CD4-positive, CD25-positive, alpha-beta regulatory T cell (primary cell): Measurements from ENCODE around the gene GFOD1. TPM values are rescaled to one million over a fixed set of nuclear protein-coding genes. Genes with fewer than 3 reads are reported as not detected.

Source experiments
- ATAC-seq, 2 donors: fragments of 150-1000 bp; cut with Tn5 transposase; one replicate each; pipeline ENCODE4 v1.10.0; 2021; ENCODE audit warnings: low read depth in 2 of 2, moderate number of reproducible peaks in 2 of 2, moderate library complexity in 1 of 2
- DNase-seq, 3 donors: peaks; one replicate each; pipeline versions ENCODE4 v3.0.0 to v3.0.0-alpha.2; 2012 to 2022; ENCODE audit warnings: mixed read lengths in 1 of 3
- H3K27ac ChIP-seq: one replicate; pipeline ENCODE4 v1.7.0; 2013; ENCODE audit warnings: mild to moderate bottlenecking, low read length; ENCODE audit not compliant: insufficient read depth, poor library complexity, severe bottlenecking
- H3K27me3 ChIP-seq: one replicate; pipeline ENCODE4 v1.7.0; 2013; ENCODE audit warnings: low read length; ENCODE audit not compliant: control insufficient read depth, insufficient read depth
- H3K36me3 ChIP-seq: one replicate; pipeline ENCODE4 v1.7.0; 2013; ENCODE audit warnings: mild to moderate bottlenecking, low read length, moderate library complexity; ENCODE audit not compliant: control insufficient read depth, insufficient read depth
- H3K4me1 ChIP-seq: 2 replicates; pipeline ENCODE4 v1.7.0; 2013; ENCODE audit warnings: mild to moderate bottlenecking, low read length; ENCODE audit not compliant: insufficient read depth, control insufficient read depth, poor library complexity, severe bottlenecking
- H3K4me3 ChIP-seq: one replicate; pipeline ENCODE4 v1.7.0; 2013; ENCODE audit warnings: low read depth, mild to moderate bottlenecking, low read length, moderate library complexity
- H3K9me3 ChIP-seq, 2 experiments: 1 replicate in 1 of 2; 2 replicates in 1 of 2; pipeline ENCODE4 v1.7.0; 2013; ENCODE audit warnings: low read length in 2 of 2, mild to moderate bottlenecking in 1 of 2, moderate library complexity in 1 of 2; ENCODE audit not compliant: control insufficient read depth in 2 of 2
- H3K27ac Mint-ChIP-seq, 3 donors: one replicate each; pipeline ENCODE4 v1.8.0; 2020 to 2022; ENCODE audit warnings: mild to moderate bottlenecking in 3 of 3, mixed read lengths in 3 of 3, moderate library complexity in 2 of 3
- H3K27me3 Mint-ChIP-seq: one replicate; pipeline ENCODE4 v1.8.0; 2022; ENCODE audit warnings: mild to moderate bottlenecking, mixed read lengths
- H3K36me3 Mint-ChIP-seq: one replicate; pipeline ENCODE4 v1.8.0; 2020; ENCODE audit warnings: mixed read lengths
- H3K4me1 Mint-ChIP-seq, 4 donors: one replicate each; pipeline ENCODE4 v1.8.0; 2020 to 2022; ENCODE audit warnings: mixed read lengths in 4 of 4, mild to moderate bottlenecking in 1 of 4
- H3K4me3 Mint-ChIP-seq, 4 donors: one replicate each; pipeline ENCODE4 v1.8.0; 2020 to 2022; ENCODE audit warnings: mild to moderate bottlenecking in 4 of 4, mixed read lengths in 4 of 4, moderate library complexity in 3 of 4
- H3K9me3 Mint-ChIP-seq, 7 donors: one replicate each; pipeline ENCODE4 v1.8.0; 2020 to 2022; ENCODE audit warnings: mixed read lengths in 7 of 7, mild to moderate bottlenecking in 3 of 7, moderate library complexity in 2 of 7
- polyA plus RNA-seq, 4 donors: library from polyadenylated mRNA; unstranded; fragments of 300-500 nt; fragmentation: Illumina TruSeq; gene quantifications; one replicate each; pipeline ENCODE4 v1.2.3, GENCODE V29; 2021
- total RNA-seq: library from RNA; stranded (reverse); gene quantifications from one replicate; pipeline ENCODE4 v1.2.3, GENCODE V29; 2022

Gene GFOD1
- total and polyA plus RNA-seq, 5 donors from 2014 or later, result 0.06 to 1.8 (median 0.17) TPM

DNA sequence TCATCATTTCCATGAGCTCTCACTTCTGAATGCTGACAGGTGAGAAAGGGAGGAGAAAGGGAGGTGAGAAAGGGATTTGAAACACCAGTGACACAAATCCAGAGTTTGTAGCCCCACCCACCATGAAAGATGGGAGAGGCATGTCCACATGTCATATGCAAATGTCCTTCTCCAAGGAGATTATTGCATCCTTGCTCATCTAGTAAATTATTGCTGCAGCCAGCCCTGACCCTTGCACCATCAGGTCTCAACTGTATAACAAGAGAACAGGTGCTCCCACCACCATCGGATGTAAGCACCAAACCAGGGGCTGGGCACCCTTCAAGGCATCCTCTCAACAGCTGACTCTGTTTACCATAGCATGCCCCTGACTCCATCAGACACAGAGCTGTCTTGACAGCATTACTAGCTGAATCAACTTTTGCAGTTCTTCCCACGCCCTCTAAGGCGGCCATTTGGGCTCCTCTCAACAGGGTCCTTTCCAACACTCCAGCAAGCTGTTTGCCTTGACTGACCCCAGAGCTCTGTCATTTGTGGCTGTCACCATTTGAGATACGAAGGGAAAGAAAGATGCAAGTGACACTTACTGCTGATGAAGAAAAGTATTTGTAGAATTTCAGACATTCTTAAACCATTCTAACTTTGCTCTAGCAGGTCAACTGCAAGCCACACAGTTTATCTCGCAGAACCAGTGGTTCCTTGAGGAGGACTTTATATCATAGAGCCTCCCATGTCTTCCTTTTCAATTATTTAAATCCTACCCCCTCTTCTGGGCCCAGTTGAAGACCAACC, 14.2 kb downstream of the GFOD1 start:
- H3K27ac Mint-ChIP-seq, result no peak overlapping the region
- no peak for ATAC-seq

GRCh38 chr6:13472099-13472498, 15.3 kb downstream of the GFOD1 start:
- Histone ChIP-seq H3K27ac (no peak overlapping the region), H3K4me3 (no peak overlapping the region), H3K27me3 (peaks cover 5% of the 10 kb centered on the region), H3K36me3 (no peaks in the 10 kb centered on the region), H3K9me3 (no peaks in the 10 kb centered on the region), H3K4me1 (no peaks in the 10 kb centered on the region)
- H3K9me3 Mint-ChIP-seq, result peaks cover 0 to 4% (median 0%) of the 10 kb centered on the region in 7 donors
- H3K27me3 Mint-ChIP-seq, result peaks cover 5% of the 10 kb centered on the region
- no peak overlapping the region for H3K4me3 Mint-ChIP-seq
- H3K4me1 Mint-ChIP-seq, result no peaks in the 10 kb centered on the region
- H3K27ac Mint-ChIP-seq, result no peak overlapping the region
- no peak for DNase-seq
- no peaks in the 10 kb centered on the region for H3K36me3 Mint-ChIP-seq
- no peak for ATAC-seq

More for the DNA sequence above, 14.2 kb downstream of the GFOD1 start:
- no peaks in the 10 kb centered on the region for H3K4me1 ChIP-seq
- H3K27ac ChIP-seq, result no peak overlapping the region
- no peaks in the 10 kb centered on the region for H3K36me3 ChIP-seq
- Mint-ChIP-seq H3K27me3 (peaks cover 5% of the 10 kb centered on the region), H3K4me1 (no peaks in the 10 kb centered on the region), H3K36me3 (no peaks in the 10 kb centered on the region), H3K9me3 (peaks cover 0 to 4% (median 0%) of the 10 kb centered on the region in 7 donors), H3K4me3 (no peak overlapping the region)
- no peaks in the 10 kb centered on the region for H3K9me3 ChIP-seq
- peaks cover 5% of the 10 kb centered on the region for H3K27me3 ChIP-seq
- no peak for DNase-seq
- H3K4me3 ChIP-seq, result no peak overlapping the region

- Mint-ChIP-seq H3K9me3 (peaks cover 0 to 4% (median 0%) of the 10 kb centered on the region in 7 donors), H3K4me3 (no peak overlapping the region), H3K27me3 (peaks cover 6% of the 10 kb centered on the region), H3K4me1 (peaks cover 0 to 2% (median 0%) of the 10 kb centered on the region in 4 donors), H3K27ac (no peak overlapping the region), H3K36me3 (no peaks in the 10 kb centered on the region)
- Histone ChIP-seq H3K27me3 (peaks cover 5% of the 10 kb centered on the region), H3K27ac (no peak overlapping the region), H3K4me3 (no peak overlapping the region), H3K4me1 (no peaks in the 10 kb centered on the region), H3K36me3 (no peaks in the 10 kb centered on the region), H3K9me3 (no peaks in the 10 kb centered on the region)
- DNase-seq (no peak), ATAC-seq (no peak)
Measured at GRCh38 chr6:13471184-13471583, 16.2 kb downstream of the GFOD1 start.

DNA sequence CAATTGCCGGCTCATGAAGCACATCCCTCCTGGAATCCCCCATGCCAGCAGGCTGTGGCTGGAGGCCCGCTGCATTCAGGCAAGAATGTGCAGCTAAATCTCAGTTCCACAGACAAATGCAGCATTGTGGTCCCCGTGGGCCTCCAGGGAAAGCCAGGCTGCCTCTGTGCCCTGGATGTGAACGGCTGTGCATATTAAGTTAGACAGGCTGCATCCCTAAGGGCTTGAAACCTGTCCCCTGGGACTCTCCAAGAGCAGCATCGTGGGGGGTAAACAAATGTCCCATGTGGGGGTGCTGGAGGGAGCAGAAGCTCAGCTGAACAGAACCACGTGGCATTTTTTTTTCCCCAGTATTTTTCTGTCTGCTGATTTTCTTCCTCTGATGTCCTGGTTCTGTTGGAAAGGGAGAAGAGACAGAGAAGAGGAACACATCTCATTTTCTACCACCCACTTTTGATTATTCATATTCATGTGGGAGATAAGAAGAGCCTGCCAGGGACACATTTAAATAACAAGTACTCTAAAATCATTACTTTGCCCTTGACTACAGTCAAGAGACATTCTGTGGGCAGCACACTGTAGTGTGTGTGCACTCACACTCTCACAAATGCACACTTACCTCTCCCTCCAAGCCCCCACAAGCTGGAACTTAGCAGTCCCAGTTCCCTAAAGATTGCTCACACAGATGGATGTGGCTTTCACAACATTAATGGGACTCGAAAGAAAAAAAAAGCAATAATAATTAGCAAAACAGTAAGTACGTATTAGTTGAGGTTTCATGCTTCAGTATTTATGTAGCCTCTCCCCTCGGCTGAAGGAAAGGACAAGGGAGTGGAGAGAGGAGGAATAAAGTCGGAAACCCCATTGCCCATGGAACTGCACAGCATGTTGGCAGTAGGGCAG, 16.9 kb downstream of the GFOD1 start:
- H3K27me3 Mint-ChIP-seq, result peaks cover 10% of the 10 kb centered on the region
- H3K4me3 Mint-ChIP-seq, result no peak overlapping the region
- no peaks in the 10 kb centered on the region for H3K36me3 ChIP-seq
- ATAC-seq (no peak), DNase-seq (no peak)
- H3K4me1 Mint-ChIP-seq, result peaks cover 0 to 5% (median 0%) of the 10 kb centered on the region in 4 donors
- no peaks in the 10 kb centered on the region for H3K9me3 ChIP-seq
- H3K9me3 Mint-ChIP-seq, result peaks cover 0 to 4% (median 0%) of the 10 kb centered on the region in 7 donors
- H3K36me3 Mint-ChIP-seq, result no peaks in the 10 kb centered on the region
- no peak overlapping the region for H3K4me3 ChIP-seq
- peaks cover 5% of the 10 kb centered on the region for H3K27me3 ChIP-seq
- H3K27ac ChIP-seq, result no peak overlapping the region
- no peak overlapping the region for H3K27ac Mint-ChIP-seq
- no peaks in the 10 kb centered on the region for H3K4me1 ChIP-seq

DNA sequence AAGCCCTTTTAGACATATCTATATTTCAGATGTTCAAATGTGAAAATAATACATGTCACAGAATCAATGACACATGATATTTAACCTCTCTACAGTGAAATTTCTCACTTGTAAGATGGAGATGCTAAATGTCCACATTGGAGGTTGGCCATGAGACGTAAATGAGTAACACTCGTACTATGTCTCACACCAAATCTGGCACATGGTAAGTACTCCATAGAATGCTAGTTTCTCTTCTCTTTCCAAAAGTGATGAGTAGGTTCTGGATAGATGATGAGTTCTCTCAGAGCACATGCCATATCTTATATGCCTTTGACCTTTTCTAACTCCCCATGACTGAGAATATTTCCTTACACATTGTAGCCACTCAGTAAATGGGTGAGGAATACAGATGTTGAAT, 17.7 kb downstream of the GFOD1 start:
- Mint-ChIP-seq H3K27ac (no peak overlapping the region), H3K9me3 (peaks cover 0 to 2% (median 0%) of the 10 kb centered on the region in 7 donors), H3K36me3 (no peaks in the 10 kb centered on the region), H3K4me1 (peaks cover 0 to 5% (median 0%) of the 10 kb centered on the region in 4 donors), H3K4me3 (no peak overlapping the region), H3K27me3 (peaks cover 10% of the 10 kb centered on the region)
- no peak overlapping the region for H3K27ac ChIP-seq
- no peaks in the 10 kb centered on the region for H3K4me1 ChIP-seq
- no peak for DNase-seq
- H3K9me3 ChIP-seq, result no peaks in the 10 kb centered on the region
- peaks cover 5% of the 10 kb centered on the region for H3K27me3 ChIP-seq
- H3K36me3 ChIP-seq, result no peaks in the 10 kb centered on the region
- no peak for ATAC-seq
- H3K4me3 ChIP-seq, result no peak overlapping the region

DNA sequence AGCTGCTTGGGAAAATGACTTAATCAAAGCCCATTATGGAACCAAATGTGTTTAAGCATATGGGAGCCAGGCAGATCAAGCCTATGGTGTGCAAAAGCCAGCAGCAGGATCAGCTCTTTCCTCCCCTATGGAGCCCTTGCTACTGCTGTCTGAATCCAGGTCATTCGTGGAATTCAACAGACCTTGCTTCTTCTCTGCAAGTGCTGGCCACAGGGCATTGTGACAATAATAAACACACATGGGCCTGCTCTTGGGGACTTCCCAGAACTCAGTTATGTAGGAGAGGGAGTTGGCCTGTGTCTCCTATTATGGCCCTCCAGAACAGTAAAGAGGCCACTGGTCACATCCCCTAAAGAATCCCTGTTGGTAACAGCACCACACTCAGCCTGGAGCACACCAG, 18.6 kb downstream of the GFOD1 start:
- no peak overlapping the region for H3K27ac Mint-ChIP-seq
- H3K27me3 Mint-ChIP-seq, result peaks cover 6% of the 10 kb centered on the region
- ATAC-seq, result no peak
- no peak for DNase-seq
- no peaks in the 10 kb centered on the region for H3K36me3 Mint-ChIP-seq
- no peak overlapping the region for H3K27ac ChIP-seq
- H3K4me1 ChIP-seq, result no peaks in the 10 kb centered on the region
- H3K27me3 ChIP-seq, result peaks cover 3% of the 10 kb centered on the region
- no peaks in the 10 kb centered on the region for H3K36me3 ChIP-seq
- peaks cover 0 to 2% (median 0%) of the 10 kb centered on the region in 7 donors for H3K9me3 Mint-ChIP-seq
- H3K4me3 ChIP-seq, result no peak overlapping the region
- H3K9me3 ChIP-seq, result no peaks in the 10 kb centered on the region
- H3K4me1 Mint-ChIP-seq, result peaks cover 0 to 5% (median under 1%) of the 10 kb centered on the region in 4 donors
- H3K4me3 Mint-ChIP-seq, result no peak overlapping the region

- Histone ChIP-seq H3K4me1 (peaks cover under 1% of the 10 kb centered on the region), H3K4me3 (no peak overlapping the region), H3K27ac (no peak overlapping the region), H3K27me3 (peaks cover 3% of the 10 kb centered on the region), H3K9me3 (no peaks in the 10 kb centered on the region), H3K36me3 (no peaks in the 10 kb centered on the region)
- ATAC-seq, result no peak
- H3K4me1 Mint-ChIP-seq, result peaks cover 0 to 12% (median 8%) of the 10 kb centered on the region in 4 donors
- H3K27ac Mint-ChIP-seq, result no peak overlapping the region
- peaks cover 0 to 2% (median 0%) of the 10 kb centered on the region in 7 donors for H3K9me3 Mint-ChIP-seq
- peaks cover 5% of the 10 kb centered on the region for H3K27me3 Mint-ChIP-seq
- no peak overlapping the region for H3K4me3 Mint-ChIP-seq
- no peaks in the 10 kb centered on the region for H3K36me3 Mint-ChIP-seq
- DNase-seq, result no peak
Measured at GRCh38 chr6:13467216-13467600, 20.2 kb downstream of the GFOD1 start.
